ENCODE results near the gene TCP11L1.

Gene TCP11L1

DNA sequence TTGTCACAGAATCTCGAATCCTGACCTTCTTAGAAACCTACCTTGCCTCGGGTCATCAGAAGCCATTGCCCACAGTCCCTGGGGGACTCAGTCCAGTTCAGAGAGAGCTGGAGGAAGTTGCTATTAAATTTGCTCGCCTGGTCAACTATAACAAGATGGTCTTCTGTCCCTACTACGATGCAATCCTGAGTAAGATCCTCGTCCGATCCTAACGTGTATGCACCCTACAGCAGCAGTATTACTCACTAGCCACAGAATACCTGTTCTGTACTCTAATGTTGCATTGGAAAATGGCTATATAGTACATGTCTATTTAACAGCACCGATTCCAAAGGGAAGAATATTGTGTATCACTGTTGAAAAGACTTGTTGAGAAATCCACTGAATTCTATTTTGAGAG lies 33.1 kb downstream of the TCP11L1 start:
- no peak overlapping the region for H3K27ac ChIP-seq
- H3K9me3 ChIP-seq = no peaks in the 10 kb centered on the region
- peaks cover 86 to 98% (median 88%) of the 10 kb centered on the region in 3 donors for H3K36me3 ChIP-seq
- H3K4me3 ChIP-seq = no peak overlapping the region
- DNase-seq = no peak
- H3K4me1 ChIP-seq = no peaks in the 10 kb centered on the region
- H3K27me3 ChIP-seq = no peaks in the 10 kb centered on the region
- TF ChIP-seq, protein P1, sequence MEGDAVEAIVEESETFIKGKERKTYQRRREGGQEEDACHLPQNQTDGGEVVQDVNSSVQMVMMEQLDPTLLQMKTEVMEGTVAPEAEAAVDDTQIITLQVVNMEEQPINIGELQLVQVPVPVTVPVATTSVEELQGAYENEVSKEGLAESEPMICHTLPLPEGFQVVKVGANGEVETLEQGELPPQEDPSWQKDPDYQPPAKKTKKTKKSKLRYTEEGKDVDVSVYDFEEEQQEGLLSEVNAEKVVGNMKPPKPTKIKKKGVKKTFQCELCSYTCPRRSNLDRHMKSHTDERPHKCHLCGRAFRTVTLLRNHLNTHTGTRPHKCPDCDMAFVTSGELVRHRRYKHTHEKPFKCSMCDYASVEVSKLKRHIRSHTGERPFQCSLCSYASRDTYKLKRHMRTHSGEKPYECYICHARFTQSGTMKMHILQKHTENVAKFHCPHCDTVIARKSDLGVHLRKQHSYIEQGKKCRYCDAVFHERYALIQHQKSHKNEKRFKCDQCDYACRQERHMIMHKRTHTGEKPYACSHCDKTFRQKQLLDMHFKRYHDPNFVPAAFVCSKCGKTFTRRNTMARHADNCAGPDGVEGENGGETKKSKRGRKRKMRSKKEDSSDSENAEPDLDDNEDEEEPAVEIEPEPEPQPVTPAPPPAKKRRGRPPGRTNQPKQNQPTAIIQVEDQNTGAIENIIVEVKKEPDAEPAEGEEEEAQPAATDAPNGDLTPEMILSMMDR (IDR thresholded peaks at IDR 0.05) = no peak
- intact Hi-C loops (cut with DNase I; ENCODE audit: low total_unique reads) = no loop called here

DNA sequence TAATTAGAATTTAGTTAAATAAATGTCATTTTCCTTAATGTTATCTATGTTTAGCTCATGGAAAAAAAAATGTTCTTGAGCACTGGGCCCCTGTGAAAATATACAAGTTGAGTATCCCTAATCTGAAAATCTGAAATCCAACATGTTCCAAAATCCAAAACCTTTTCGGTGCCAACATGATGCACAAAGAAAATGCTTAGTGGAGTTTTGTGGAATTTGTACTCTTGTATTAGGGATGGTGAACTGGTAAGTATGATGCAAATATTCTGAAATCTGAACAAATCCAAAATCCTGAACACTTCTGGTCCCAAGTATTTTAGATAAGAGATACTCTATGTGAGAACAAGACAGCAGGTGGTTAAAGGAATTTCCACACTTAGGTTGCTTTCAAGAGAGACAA lies 44.5 kb downstream of the TCP11L1 start:
- TF ChIP-seq, protein P1 (IDR thresholded peaks at IDR 0.05) = no peak
- H3K4me1 ChIP-seq = no peaks in the 10 kb centered on the region
- H3K27ac ChIP-seq = no peak overlapping the region
- H3K36me3 ChIP-seq = peaks cover 46 to 73% (median 50%) of the 10 kb centered on the region in 3 donors
- H3K4me3 ChIP-seq = no peak overlapping the region
- no peak for DNase-seq
- intact Hi-C loops (cut with DNase I; ENCODE audit: low total_unique reads) = no loop called here
- no peaks in the 10 kb centered on the region for H3K27me3 ChIP-seq
- no peaks in the 10 kb centered on the region for H3K9me3 ChIP-seq

DNA sequence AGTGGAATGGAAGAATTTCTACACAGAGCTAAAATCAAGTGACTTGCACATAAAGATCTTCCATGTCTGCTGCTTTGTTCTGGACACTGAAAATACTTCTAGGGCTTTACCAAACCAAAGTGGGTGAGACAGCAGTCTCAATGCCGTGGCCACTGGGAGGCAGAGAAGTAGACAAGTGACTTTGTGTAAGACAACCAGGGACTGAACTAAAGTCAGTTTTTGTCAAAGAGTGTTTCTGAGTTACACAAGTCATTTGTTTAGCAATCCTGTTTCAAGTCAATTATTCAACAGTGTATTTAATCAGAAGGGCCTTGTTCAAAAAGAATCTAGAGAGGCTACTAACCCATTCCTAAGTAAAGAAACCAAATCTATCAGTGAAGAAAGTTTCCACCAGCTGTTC lies 46.6 kb downstream of the TCP11L1 start:
- intact Hi-C loops (cut with DNase I; ENCODE audit: low total_unique reads) = no loop called here
- TF ChIP-seq, protein P1 (IDR thresholded peaks at IDR 0.05) = no peak

DNA sequence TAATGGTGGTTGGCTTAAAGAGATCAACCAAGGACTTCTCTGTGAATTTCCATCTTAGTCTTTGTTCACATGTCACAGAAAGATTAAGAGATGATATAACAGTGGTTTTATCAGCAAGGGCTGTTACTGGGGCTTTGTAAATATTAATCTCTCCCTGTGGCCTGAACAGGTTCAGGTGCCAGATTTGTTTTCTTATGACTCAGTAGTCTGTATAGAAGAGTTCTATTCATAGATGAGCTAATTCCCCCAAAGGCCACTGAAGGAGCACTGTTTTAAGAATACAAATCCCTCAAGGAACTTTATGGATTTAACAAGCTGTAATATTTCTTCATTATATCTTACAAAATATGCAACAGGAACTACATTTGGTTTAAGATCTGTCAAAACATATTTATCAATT lies 50.4 kb downstream of the TCP11L1 start:
- Histone ChIP-seq H3K27ac (no peak overlapping the region), H3K27me3 (no peaks in the 10 kb centered on the region), H3K36me3 (peaks cover 12 to 30% (median 27%) of the 10 kb centered on the region in 3 donors), H3K9me3 (no peaks in the 10 kb centered on the region), H3K4me1 (no peaks in the 10 kb centered on the region), H3K4me3 (no peak overlapping the region)
- intact Hi-C loops (cut with DNase I; ENCODE audit: low total_unique reads) = no loop called here
- TF ChIP-seq, protein P1 (IDR thresholded peaks at IDR 0.05) = no peak
- DNase-seq = no peak

More for the DNA sequence above, 46.6 kb downstream of the TCP11L1 start:
- no peak overlapping the region for H3K27ac ChIP-seq
- peaks cover 31 to 52% (median 33%) of the 10 kb centered on the region in 3 donors for H3K36me3 ChIP-seq
- H3K4me3 ChIP-seq = no peak overlapping the region
- H3K9me3 ChIP-seq = no peaks in the 10 kb centered on the region
- no peak for DNase-seq
- H3K4me1 ChIP-seq = no peaks in the 10 kb centered on the region
- no peaks in the 10 kb centered on the region for H3K27me3 ChIP-seq

DNA sequence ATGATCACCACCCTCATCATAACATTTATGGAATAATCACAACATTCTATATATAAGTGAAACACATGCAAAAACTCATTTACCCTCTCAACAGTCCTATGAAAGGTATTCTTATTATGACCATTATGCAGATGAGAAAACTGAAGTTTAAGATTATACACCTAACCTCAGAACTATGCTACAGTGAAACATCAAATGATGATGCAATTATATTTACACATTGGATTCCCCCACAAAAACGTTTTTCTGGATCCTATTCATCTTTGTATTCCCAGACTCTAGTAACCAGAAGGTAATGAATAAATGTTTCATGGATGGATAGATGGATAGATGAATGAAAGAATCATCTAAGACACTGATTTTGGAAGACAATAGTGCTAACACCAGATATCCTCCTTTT lies 54.8 kb downstream of the TCP11L1 start:
- Histone ChIP-seq H3K36me3 (peaks cover 26 to 44% (median 37%) of the 10 kb centered on the region in 3 donors), H3K9me3 (no peaks in the 10 kb centered on the region), H3K4me3 (no peak overlapping the region), H3K4me1 (no peaks in the 10 kb centered on the region), H3K27ac (no peak overlapping the region), H3K27me3 (no peaks in the 10 kb centered on the region)
- intact Hi-C loops (cut with DNase I; ENCODE audit: low total_unique reads) = no loop called here
- TF ChIP-seq, protein P1 (IDR thresholded peaks at IDR 0.05) = no peak
- DNase-seq = no peak

DNA sequence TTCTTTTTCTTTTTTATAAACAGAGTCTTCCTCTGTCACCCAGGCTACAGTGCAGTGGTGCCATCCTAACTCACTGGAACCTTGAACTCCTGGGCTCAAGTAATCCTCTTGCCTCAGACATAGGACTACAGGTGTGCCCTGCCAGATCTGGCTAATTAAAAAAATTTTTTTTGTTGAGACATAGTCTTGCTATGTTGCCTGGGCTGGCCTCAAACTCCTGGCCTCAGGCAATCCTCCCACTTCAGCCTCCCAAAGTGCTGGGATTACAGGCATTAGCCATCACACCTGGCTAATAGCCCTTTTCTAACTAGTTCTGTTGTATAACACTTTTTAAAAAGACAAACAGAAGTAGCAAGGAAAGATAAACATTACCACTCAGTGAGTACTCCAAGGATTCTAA lies 64.5 kb downstream of the TCP11L1 start:
- Histone ChIP-seq H3K27me3 (no peaks in the 10 kb centered on the region), H3K9me3 (no peaks in the 10 kb centered on the region), H3K36me3 (peaks cover 52 to 55% (median 54%) of the 10 kb centered on the region in 3 donors), H3K4me1 (no peaks in the 10 kb centered on the region), H3K4me3 (no peak overlapping the region), H3K27ac (no peak overlapping the region)
- TF ChIP-seq, protein P1 (IDR thresholded peaks at IDR 0.05) = no peak
- intact Hi-C loops (cut with DNase I; ENCODE audit: low total_unique reads) = no loop called here
- DNase-seq = no peak

All from tibial artery (tissue), 4 donors.